DOHH2 (cell line): Measurements from ENCODE around the gene TAX1BP3.

Source experiments
- EZH2phosphoT487 ChIP-seq: fragments of 200-600 bp; sonication (generic); IDR thresholded peaks from 2 replicates; pipeline ENCODE4 v1.6.1; 2017; ENCODE audit warnings: borderline replicate concordance, mild to moderate bottlenecking, antibody characterized with exemption, low read length, moderate library complexity, mixed read lengths
- TF ChIP-seq, protein P1 (sequence below): fragments of 200-600 bp; sonication (generic); IDR thresholded peaks from one replicate; pipeline ENCODE4 v1.5.1; 2014; ENCODE audit warnings: antibody characterized with exemption, mild to moderate bottlenecking, low read depth, low read length; ENCODE audit not compliant: poor library complexity, severe bottlenecking

DNA sequence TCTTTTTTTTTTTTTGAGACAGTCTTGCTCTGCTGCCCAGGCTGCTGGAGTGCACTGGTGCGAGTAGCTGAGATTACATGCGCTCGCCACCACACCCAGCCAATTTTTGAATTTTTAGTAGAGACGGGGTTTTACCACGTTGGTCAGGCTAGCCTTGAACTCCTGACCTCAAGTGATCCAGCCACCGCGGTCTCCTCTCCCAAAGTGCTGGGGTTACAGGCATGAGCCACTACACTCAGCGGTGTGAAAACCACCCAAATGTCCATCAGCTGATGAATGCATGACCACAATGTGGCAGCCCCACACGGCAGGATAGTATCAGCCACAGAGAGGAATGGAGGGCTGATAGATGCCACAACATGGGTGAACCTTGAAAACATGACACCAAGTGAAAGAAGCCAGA is 25.5 kb upstream of the TAX1BP3 start:
- TF ChIP-seq, protein P1, sequence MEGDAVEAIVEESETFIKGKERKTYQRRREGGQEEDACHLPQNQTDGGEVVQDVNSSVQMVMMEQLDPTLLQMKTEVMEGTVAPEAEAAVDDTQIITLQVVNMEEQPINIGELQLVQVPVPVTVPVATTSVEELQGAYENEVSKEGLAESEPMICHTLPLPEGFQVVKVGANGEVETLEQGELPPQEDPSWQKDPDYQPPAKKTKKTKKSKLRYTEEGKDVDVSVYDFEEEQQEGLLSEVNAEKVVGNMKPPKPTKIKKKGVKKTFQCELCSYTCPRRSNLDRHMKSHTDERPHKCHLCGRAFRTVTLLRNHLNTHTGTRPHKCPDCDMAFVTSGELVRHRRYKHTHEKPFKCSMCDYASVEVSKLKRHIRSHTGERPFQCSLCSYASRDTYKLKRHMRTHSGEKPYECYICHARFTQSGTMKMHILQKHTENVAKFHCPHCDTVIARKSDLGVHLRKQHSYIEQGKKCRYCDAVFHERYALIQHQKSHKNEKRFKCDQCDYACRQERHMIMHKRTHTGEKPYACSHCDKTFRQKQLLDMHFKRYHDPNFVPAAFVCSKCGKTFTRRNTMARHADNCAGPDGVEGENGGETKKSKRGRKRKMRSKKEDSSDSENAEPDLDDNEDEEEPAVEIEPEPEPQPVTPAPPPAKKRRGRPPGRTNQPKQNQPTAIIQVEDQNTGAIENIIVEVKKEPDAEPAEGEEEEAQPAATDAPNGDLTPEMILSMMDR: no peak
- no peak for TF ChIP-seq EZH2phosphoT487
